T-cell (primary cell): ENCODE results near the gene SMIM20. TPM values are rescaled to one million over a fixed set of nuclear protein-coding genes. Genes with fewer than 3 reads are reported as not detected.

Experiments
- ATAC-seq, 4 experiments: fragments of 200-7000 bp in 3 of 4; fragments of 150-1000 bp in 1 of 4; cut with Tn5 transposase; replicated peaks in 1 of 4; 1 replicate in 3 of 4; 2 replicates in 1 of 4; pipeline ENCODE4 v1.10.0; 2021; ENCODE audit warnings: moderate library complexity in 3 of 4, mild to moderate bottlenecking in 2 of 4, moderate number of reproducible peaks in 1 of 4
- CTCF ChIA-PET, 2 donors: fragments of 300-600 bp; sonication (Branson Sonifier 250); formaldehyde crosslinking; loops; one replicate each; lab custom pipeline; 2022; ENCODE audit warnings: antibody characterized with exemption in 2 of 2; lab: Charles Lee
- POLR2A ChIA-PET, 2 donors: fragments of 300-600 bp; sonication (Branson Sonifier 250); formaldehyde crosslinking; loops; one replicate each; lab custom pipeline; 2022; ENCODE audit warnings: antibody characterized with exemption in 2 of 2; lab: Charles Lee
- DNase-seq, 35 experiments: peaks; one replicate each; pipeline versions ENCODE4 v3.0.0 to v3.0.0-alpha.2; 2013 to 2023
- H3K27ac ChIP-seq: one replicate; pipeline ENCODE4 v1.5.1; 2013; ENCODE audit warnings: low read length
- H3K27me3 ChIP-seq, 2 experiments: replicated peaks in 1 of 2; 1 replicate in 1 of 2; 2 replicates in 1 of 2; pipeline versions ENCODE4 v1.6.1 to v1.7.0; 2013; ENCODE audit warnings: low read length in 1 of 2, mixed read lengths in 1 of 2; ENCODE audit not compliant: control insufficient read depth in 2 of 2, insufficient read depth in 2 of 2; ENCODE audit errors: extremely low read depth in 1 of 2
- H3K36me3 ChIP-seq, 2 donors: 1 replicate in 1 of 2; 2 replicates in 1 of 2; pipeline versions ENCODE4 v1.6.1 to v1.7.0; 2013; ENCODE audit warnings: low read length in 1 of 2; ENCODE audit not compliant: control insufficient read depth in 2 of 2, insufficient read depth in 1 of 2; ENCODE audit errors: extremely low read depth in 1 of 2
- H3K4me1 ChIP-seq, 2 experiments: 1 replicate in 1 of 2; 2 replicates in 1 of 2; pipeline versions ENCODE4 v1.6.1 to v1.7.0; 2013; ENCODE audit warnings: low read length in 2 of 2, mixed read lengths in 1 of 2; ENCODE audit not compliant: insufficient read depth in 2 of 2, control insufficient read depth in 1 of 2; ENCODE audit errors: extremely low read depth in 1 of 2
- H3K4me3 ChIP-seq, 2 donors: 1 replicate in 1 of 2; 2 replicates in 1 of 2; pipeline versions ENCODE4 v1.5.1 to v1.7.0; 2013; ENCODE audit warnings: mild to moderate bottlenecking in 2 of 2, low read length in 1 of 2, moderate library complexity in 1 of 2; ENCODE audit not compliant: control insufficient read depth in 1 of 2; ENCODE audit errors: extremely low read depth in 1 of 2
- H3K9me3 ChIP-seq: 2 replicates; pipeline ENCODE4 v1.7.0; 2013
- H3K27ac Mint-ChIP-seq, 2 donors: one replicate each; pipeline ENCODE4 v1.8.0; 2020 to 2021; ENCODE audit warnings: mild to moderate bottlenecking in 2 of 2, mixed read lengths in 2 of 2
- H3K27me3 Mint-ChIP-seq, 2 donors: one replicate each; pipeline ENCODE4 v1.8.0; 2021 to 2022; ENCODE audit warnings: mixed read lengths in 2 of 2
- H3K36me3 Mint-ChIP-seq: one replicate; pipeline ENCODE4 v1.8.0; 2021; ENCODE audit warnings: mixed read lengths
- H3K4me1 Mint-ChIP-seq, 3 donors: one replicate each; pipeline ENCODE4 v1.8.0; 2020 to 2022; ENCODE audit warnings: mixed read lengths in 3 of 3, mild to moderate bottlenecking in 1 of 3
- H3K4me3 Mint-ChIP-seq, 3 donors: one replicate each; pipeline ENCODE4 v1.8.0; 2020 to 2022; ENCODE audit warnings: mild to moderate bottlenecking in 3 of 3, mixed read lengths in 3 of 3, moderate library complexity in 3 of 3
- H3K9me3 Mint-ChIP-seq, 3 donors: one replicate each; pipeline ENCODE4 v1.8.0; 2020 to 2022; ENCODE audit warnings: mixed read lengths in 3 of 3
- WGBS: methylation state at CpG from one replicate; pipeline ENCODE4 v1.1.5; 2013; ENCODE audit warnings: missing lambda C conversion rate; ENCODE audit not compliant: insufficient coverage; 5-methylcytosine and 5-hydroxymethylcytosine counted together
- total RNA-seq, 35 experiments: library from RNA in 6 of 35; stranded (reverse) in 6 of 35; fragments of 120-200 nt in 1 of 35; gene quantifications; one replicate each; pipeline versions ENCODE4 v1.2.1 to v1.2.4 and lab custom pipeline; 2013 to 2026

The SMIM20 gene
- total RNA-seq, 5 donors from 2014 or later (not counting 1 experiment from before 2014, with no cell fraction given), result 13.1 to 19.1 (median 16.0) TPM

DNA sequence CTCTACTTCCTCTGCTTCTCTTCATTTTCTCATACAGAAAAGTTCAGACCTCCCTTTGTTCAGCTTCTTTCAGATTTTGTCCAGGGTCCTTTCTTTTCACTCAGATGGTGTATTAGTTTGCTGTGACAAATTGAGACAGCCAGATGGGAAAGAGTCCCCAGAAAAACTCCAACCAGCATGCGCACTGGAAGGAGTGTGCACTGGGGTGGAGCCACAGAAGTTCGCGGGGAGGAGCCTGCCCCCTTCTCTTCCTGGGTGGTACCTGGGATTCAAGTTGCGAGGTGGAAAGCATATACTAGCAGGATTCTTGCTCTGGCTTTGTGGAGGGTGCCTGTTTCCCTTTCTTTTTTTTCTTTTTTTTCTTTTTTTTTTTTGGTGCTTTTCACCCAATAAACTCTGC lies 51.6 kb downstream of the SMIM20 start:
- CTCF ChIA-PET, result interaction anchor here in 1 of 2 donors (0.7 kb wide), 1 partner anchor 24 kb away, joined by 4 read pairs; no protein-coding TSS in a partner anchor
- no peak overlapping the region for H3K27ac Mint-ChIP-seq

DNA sequence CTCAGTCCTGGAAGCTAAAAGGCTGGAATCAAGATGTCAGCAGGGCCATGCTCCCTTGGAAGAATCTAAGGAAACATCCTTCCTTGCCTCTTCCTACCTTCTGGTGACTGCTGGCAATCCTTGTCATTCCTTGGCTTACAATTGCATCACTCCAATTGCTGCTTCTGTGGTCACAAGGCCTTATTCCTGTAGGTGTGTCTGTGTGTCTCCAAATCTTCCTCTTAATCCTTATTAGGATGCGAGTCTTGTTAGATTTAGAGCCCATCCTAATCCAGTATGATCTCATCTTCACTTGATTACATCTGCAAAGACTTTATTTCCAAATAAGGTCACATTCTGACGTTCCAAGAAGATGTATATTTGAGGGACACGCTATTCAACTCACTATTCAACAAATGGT lies 52.2 kb downstream of the SMIM20 start:
- ATAC-seq (no peak), DNase-seq (no peak)
- peaks cover 0 to 2% (median 0%) of the 10 kb centered on the region in 3 donors for H3K4me1 Mint-ChIP-seq
- no CpG with 5 or more reads among the region's 3 CpGs for WGBS
- Histone ChIP-seq H3K27me3 (peaks cover 0 to 15% of the 10 kb centered on the region in 2 experiments), H3K27ac (no peak overlapping the region), H3K4me1 (no peaks in the 10 kb centered on the region), H3K36me3 (no peaks in the 10 kb centered on the region), H3K4me3 (no peak overlapping the region), H3K9me3 (no peaks in the 10 kb centered on the region)
- H3K36me3 Mint-ChIP-seq, result no peaks in the 10 kb centered on the region
- ChIA-PET CTCF (interaction anchor here in 1 of 2 donors (0.7 kb wide), 2 partner anchors 107 to 364 kb away, joined by 3 to 5 read pairs; no protein-coding TSS in a partner anchor), POLR2A (no interaction called here)
- H3K4me3 Mint-ChIP-seq, result no peak overlapping the region
- peaks cover 19 to 21% of the 10 kb centered on the region in 2 donors for H3K27me3 Mint-ChIP-seq
- H3K27ac Mint-ChIP-seq, result no peak overlapping the region
- H3K9me3 Mint-ChIP-seq, result peaks cover 0 to 7% (median 0%) of the 10 kb centered on the region in 3 donors

More for the DNA sequence above, 51.6 kb downstream of the SMIM20 start:
- Mint-ChIP-seq H3K4me3 (no peak overlapping the region), H3K36me3 (no peaks in the 10 kb centered on the region), H3K27me3 (peaks cover 19 to 21% of the 10 kb centered on the region in 2 donors), H3K4me1 (peaks cover 0 to 2% (median 0%) of the 10 kb centered on the region in 3 donors), H3K9me3 (peaks cover 0 to 7% (median 0%) of the 10 kb centered on the region in 3 donors)
- no peaks in the 10 kb centered on the region for H3K9me3 ChIP-seq
- POLR2A ChIA-PET, result no interaction called here
- ATAC-seq (no peak), DNase-seq (no peak)
- no peak overlapping the region for H3K4me3 ChIP-seq
- H3K27me3 ChIP-seq, result peaks cover 0 to 9% of the 10 kb centered on the region in 2 experiments
- H3K36me3 ChIP-seq, result no peaks in the 10 kb centered on the region
- no peaks in the 10 kb centered on the region for H3K4me1 ChIP-seq
- WGBS, result 100% methylated on average over 3 of the region's 4 CpGs
- no peak overlapping the region for H3K27ac ChIP-seq

DNA sequence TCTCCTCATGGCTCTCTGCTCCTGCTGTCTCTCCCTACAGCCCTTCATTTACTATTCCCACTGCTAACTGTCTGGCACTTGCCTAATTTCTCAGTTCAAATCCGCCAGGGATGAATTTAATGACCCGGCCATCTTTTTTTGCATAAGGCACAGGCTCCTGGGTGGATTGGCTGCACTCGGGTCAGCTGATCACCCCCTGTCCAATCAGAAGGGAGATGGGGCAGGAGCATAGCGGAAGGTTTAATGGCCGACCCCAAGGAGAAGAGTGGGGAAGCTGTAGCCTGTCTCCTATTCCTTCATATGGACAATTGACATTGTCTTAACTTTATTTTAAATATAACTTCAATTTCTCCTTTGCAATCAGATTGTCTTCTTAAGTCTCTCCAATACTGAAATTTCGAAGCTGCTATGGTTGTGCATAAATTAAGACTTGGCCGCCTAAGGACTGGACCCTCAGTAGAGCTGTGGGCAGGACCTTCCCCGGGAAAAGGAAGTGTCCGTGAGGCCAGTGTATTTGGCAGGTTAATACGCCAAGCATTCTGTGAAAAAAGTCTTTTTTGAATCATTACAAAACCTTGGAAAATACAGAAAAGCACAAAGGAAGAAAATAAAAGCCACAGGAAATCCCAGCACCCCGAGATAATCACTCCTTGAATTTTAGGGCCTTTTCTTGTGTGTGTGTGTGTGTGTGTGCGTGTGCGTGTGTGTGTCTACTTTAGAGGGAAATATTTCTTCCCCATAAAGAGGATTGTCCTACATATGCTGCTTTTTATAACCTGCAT lies 55.5 kb downstream of the SMIM20 start:
- Mint-ChIP-seq H3K27me3 (peaks cover 21 to 27% of the 10 kb centered on the region in 2 donors), H3K4me3 (no peak overlapping the region), H3K27ac (no peak overlapping the region), H3K4me1 (peaks cover 0 to 2% (median 0%) of the 10 kb centered on the region in 3 donors), H3K9me3 (no peaks in the 10 kb centered on the region), H3K36me3 (no peaks in the 10 kb centered on the region)
- 61% methylated on average over 2 of the region's 13 CpGs for WGBS
- ChIA-PET CTCF (no interaction called here), POLR2A (no interaction called here)
- DNase-seq (no peak), ATAC-seq (no peak)
- Histone ChIP-seq H3K9me3 (no peaks in the 10 kb centered on the region), H3K27me3 (peaks cover 0 to 18% of the 10 kb centered on the region in 2 experiments), H3K4me1 (no peaks in the 10 kb centered on the region), H3K27ac (no peak overlapping the region), H3K4me3 (no peak overlapping the region), H3K36me3 (no peaks in the 10 kb centered on the region)

DNA sequence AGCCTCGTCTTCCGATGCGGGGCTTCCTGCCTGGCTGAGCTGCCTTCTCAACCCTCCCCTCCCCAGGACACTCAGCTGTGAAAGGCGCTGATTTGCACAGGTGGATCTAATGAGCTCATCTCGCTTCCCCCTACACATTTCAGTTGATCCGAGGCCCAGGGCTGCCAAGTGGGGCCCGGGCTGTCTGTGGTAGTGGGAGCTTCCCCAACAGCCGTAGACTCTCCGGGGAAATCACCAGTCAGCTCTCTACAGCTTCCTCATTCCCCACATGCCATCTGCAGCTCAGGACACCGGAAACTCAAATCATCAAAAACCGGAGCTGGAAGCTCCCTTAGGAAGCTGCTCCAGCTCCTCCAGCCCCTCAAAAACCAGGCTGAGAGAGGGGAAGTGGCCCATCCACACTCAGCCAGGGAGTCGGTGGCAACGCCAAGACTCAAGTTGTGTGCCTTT lies 56.2 kb downstream of the SMIM20 start:
- no peak overlapping the region for H3K27ac ChIP-seq
- Mint-ChIP-seq H3K27ac (no peak overlapping the region), H3K4me3 (peak overlapping the region in 1 of 3 donors; percentile 3), H3K36me3 (no peaks in the 10 kb centered on the region), H3K27me3 (peaks cover 21 to 24% of the 10 kb centered on the region in 2 donors), H3K4me1 (peaks cover 0 to 2% (median 0%) of the 10 kb centered on the region in 3 donors), H3K9me3 (no peaks in the 10 kb centered on the region)
- ATAC-seq (no peak), DNase-seq (peak in 1 of 35 experiments; percentile 8)
- POLR2A ChIA-PET, result no interaction called here
- H3K27me3 ChIP-seq, result peaks cover 0 to 18% of the 10 kb centered on the region in 2 experiments
- CTCF ChIA-PET, result no interaction called here
- H3K36me3 ChIP-seq, result no peaks in the 10 kb centered on the region
- 41% methylated on average over 5 of the region's 13 CpGs for WGBS
- no peaks in the 10 kb centered on the region for H3K9me3 ChIP-seq
- no peaks in the 10 kb centered on the region for H3K4me1 ChIP-seq
- no peak overlapping the region for H3K4me3 ChIP-seq

DNA sequence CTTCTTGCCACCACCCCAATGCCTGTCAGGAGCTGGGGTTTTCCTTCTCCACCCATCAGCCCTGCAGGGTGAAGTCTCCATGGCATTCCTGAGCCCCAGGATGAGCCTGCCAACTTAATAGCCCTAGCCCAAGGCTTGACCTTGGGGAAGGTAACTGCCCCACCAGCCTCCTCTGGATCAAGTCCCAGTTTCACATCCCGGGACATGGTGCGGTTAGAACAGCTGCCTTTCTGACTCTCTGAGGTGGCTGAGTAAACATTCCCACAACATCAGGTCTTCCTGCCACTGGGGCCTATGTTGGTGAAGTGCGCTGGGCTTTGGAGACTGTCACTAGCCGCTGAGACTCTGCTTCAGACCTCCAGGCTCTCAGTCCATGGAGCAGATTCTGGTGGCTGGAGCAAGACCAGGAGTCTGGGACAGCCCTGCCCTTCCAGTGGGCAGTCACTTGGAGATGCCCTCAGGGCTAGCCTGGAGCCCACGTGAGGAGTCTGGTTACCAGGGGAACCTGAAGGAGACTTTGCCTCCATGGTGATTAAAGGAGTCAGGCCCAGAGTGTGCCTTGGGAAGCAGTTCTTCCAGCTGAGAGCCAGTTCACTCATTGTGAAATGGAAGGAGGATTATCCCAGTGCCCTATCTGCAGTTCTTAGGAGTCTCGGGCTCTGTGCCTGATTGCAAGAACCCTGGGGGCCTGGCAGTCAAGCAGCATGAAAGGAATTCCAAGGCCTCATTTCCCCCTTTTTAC lies 56.8 kb downstream of the SMIM20 start:
- peaks cover 0 to 18% of the 10 kb centered on the region in 2 experiments for H3K27me3 ChIP-seq
- Mint-ChIP-seq H3K27ac (no peak overlapping the region), H3K4me3 (no peak overlapping the region), H3K36me3 (no peaks in the 10 kb centered on the region), H3K4me1 (peaks cover 0 to 2% (median 0%) of the 10 kb centered on the region in 3 donors), H3K9me3 (no peaks in the 10 kb centered on the region), H3K27me3 (peaks cover 20 to 21% of the 10 kb centered on the region in 2 donors)
- WGBS, result 93% methylated on average over 6 of the region's 6 CpGs
- ATAC-seq (no peak), DNase-seq (no peak)
- H3K27ac ChIP-seq, result no peak overlapping the region
- no peak overlapping the region for H3K4me3 ChIP-seq
- H3K4me1 ChIP-seq, result no peaks in the 10 kb centered on the region
- H3K36me3 ChIP-seq, result no peaks in the 10 kb centered on the region
- ChIA-PET POLR2A (no interaction called here), CTCF (no interaction called here)
- H3K9me3 ChIP-seq, result no peaks in the 10 kb centered on the region

DNA sequence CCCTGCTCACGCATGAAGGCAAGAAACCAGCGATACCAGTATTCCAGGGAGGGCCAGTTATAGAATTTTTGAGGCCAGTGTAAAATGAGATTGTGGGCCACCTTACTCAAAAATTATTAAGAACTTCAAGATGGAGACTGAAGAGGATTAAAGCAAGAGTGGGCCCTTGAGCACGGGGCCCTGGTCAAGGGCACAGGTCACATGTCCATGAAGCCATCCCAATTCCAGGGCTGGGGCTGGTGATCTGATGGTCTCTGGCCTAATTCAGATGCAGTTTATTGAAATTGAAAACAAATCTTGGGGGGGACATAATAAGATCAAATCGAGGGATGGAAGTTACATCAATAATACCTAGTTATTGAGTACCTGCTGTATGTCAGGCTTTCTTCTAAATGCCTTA lies 58.3 kb downstream of the SMIM20 start:
- POLR2A ChIA-PET, result interaction anchor here in 1 of 2 donors (0.7 kb wide), 1 partner anchor 767 kb away, joined by 3 read pairs; no protein-coding TSS in a partner anchor
- H3K9me3 Mint-ChIP-seq, result no peaks in the 10 kb centered on the region
- peaks cover 18 to 21% of the 10 kb centered on the region in 2 donors for H3K27me3 Mint-ChIP-seq
- H3K27me3 ChIP-seq, result peaks cover 0 to 21% of the 10 kb centered on the region in 2 experiments
- H3K4me1 ChIP-seq, result no peaks in the 10 kb centered on the region
- CTCF ChIA-PET, result interaction anchor here in 1 of 2 donors (0.6 kb wide), 1 partner anchor 34 kb away, joined by 3 read pairs; no protein-coding TSS in a partner anchor
- H3K4me3 ChIP-seq, result no peak overlapping the region
- H3K4me1 Mint-ChIP-seq, result peaks cover 0 to 2% (median 0%) of the 10 kb centered on the region in 3 donors
- H3K36me3 Mint-ChIP-seq, result no peaks in the 10 kb centered on the region
- no peaks in the 10 kb centered on the region for H3K36me3 ChIP-seq
- ATAC-seq, result no peak
- no peak overlapping the region for H3K27ac Mint-ChIP-seq
- no peaks in the 10 kb centered on the region for H3K9me3 ChIP-seq
- no peak overlapping the region for H3K27ac ChIP-seq
- no peak for DNase-seq
- no peak overlapping the region for H3K4me3 Mint-ChIP-seq
- 100% methylated on average over 1 of the region's 4 CpGs for WGBS
